GM12878 (cell line): ENCODE measurements around the gene MYO9B. TPM values are rescaled to one million over a fixed set of nuclear protein-coding genes. Genes with fewer than 3 reads are reported as not detected.

ENCODE experiments used
- ATAC-seq: fragments of 200-7000 bp; cut with Tn5 transposase; 3 replicates; pipeline ENCODE4 v1.9.1; 2020; ENCODE audit warnings: mild to moderate bottlenecking, moderate library complexity
- BruUV-seq: library from RNA; stranded (reverse); fragments of 400-500 nt; replicated peaks from 2 replicates; lab custom pipeline; 2021; lab: Mats Ljungman, UMichigan
- CTCF ChIA-PET: fragments of 300-600 bp; sonication (Branson Sonifier 250); formaldehyde crosslinking; extraction: SDS; loops from one replicate; lab custom pipeline; 2021; ENCODE audit warnings: inconsistent platforms; lab: Yijun Ruan, JAX
- POLR2A ChIA-PET: fragments of 350-600 bp; formaldehyde crosslinking; extraction: SDS; loops from one replicate; lab custom pipeline; 2021; ENCODE audit warnings: inconsistent platforms; lab: Charles Lee
- RAD21 ChIA-PET: fragments of 300-600 bp; sonication (Branson Sonifier 250); formaldehyde crosslinking; loops from one replicate; lab custom pipeline; 2023; ENCODE audit warnings: antibody characterized with exemption; ENCODE audit not compliant: unreplicated experiment; lab: Charles Lee
- SMC1A ChIA-PET: fragments of 300-600 bp; sonication (Branson Sonifier 250); formaldehyde crosslinking; loops from one replicate; lab custom pipeline; 2023; ENCODE audit not compliant: unreplicated experiment, uncharacterized antibody; lab: Charles Lee
- DNase-seq: peaks from one replicate; pipeline ENCODE4 v3.0.0-alpha.2; 2011; ENCODE audit warnings: low read depth, low spot score
- FAIRE-seq: peaks from 3 replicates; lab custom pipeline; 2011; peaks lifted over from hg19 to GRCh38; lab: Jason Lieb, UNC
- H2AFZ ChIP-seq: 2 replicates; pipeline ENCODE4 v1.6.0; 2011; ENCODE audit warnings: low read depth, low read length, control low read depth; ENCODE audit not compliant: control insufficient read depth
- H3K27ac ChIP-seq: 2 replicates; pipeline ENCODE4 v1.5.1; 2011; ENCODE audit warnings: control low read depth; ENCODE audit not compliant: control insufficient read depth, insufficient read depth
- H3K27me3 ChIP-seq, 2 experiments: replicated peaks in 1 of 2; 2 replicates each; pipeline versions ENCODE4 v1.6.0 to v1.6.1; 2011; ENCODE audit warnings: low read length in 1 of 2; ENCODE audit not compliant: control insufficient read depth in 2 of 2, insufficient read depth in 2 of 2
- H3K36me3 ChIP-seq, 2 experiments: 2 replicates each; pipeline ENCODE4 v1.5.1; 2011; ENCODE audit warnings: low read length in 1 of 2; ENCODE audit not compliant: control insufficient read depth in 2 of 2, insufficient read depth in 2 of 2
- H3K4me1 ChIP-seq: 2 replicates; pipeline ENCODE4 v1.6.1; 2011; ENCODE audit warnings: mild to moderate bottlenecking, low read length, moderate library complexity, mixed read lengths; ENCODE audit not compliant: control insufficient read depth, insufficient read depth
- H3K4me2 ChIP-seq: 2 replicates; pipeline ENCODE4 v1.6.0; 2011; ENCODE audit warnings: control low read depth; ENCODE audit not compliant: control insufficient read depth, insufficient read depth
- H3K4me3 ChIP-seq: fragments of 200-600 bp; sonication (generic); 2 replicates; pipeline ENCODE4 v1.5.1; 2016
- H3K79me2 ChIP-seq: 2 replicates; pipeline ENCODE4 v1.6.0; 2011; ENCODE audit warnings: low read length; ENCODE audit not compliant: control insufficient read depth, insufficient read depth
- H3K9ac ChIP-seq: 2 replicates; pipeline ENCODE4 v1.8.0; 2011; ENCODE audit warnings: low read length, control low read depth, mixed read lengths; ENCODE audit not compliant: control insufficient read depth, insufficient read depth
- H3K9me3 ChIP-seq: replicated peaks from 3 replicates; pipeline ENCODE4 v1.5.1; 2011; ENCODE audit warnings: mild to moderate bottlenecking, low read length; ENCODE audit not compliant: control insufficient read depth, insufficient read depth
- H4K20me1 ChIP-seq: 2 replicates; pipeline ENCODE4 v1.6.0; 2011; ENCODE audit not compliant: control insufficient read depth, insufficient read depth
- BCL11A ChIP-seq: IDR thresholded peaks from 2 replicates; pipeline ENCODE4 v1.6.1; 2011; ENCODE audit warnings: low read depth, low read length
- BCLAF1 ChIP-seq: fragments of 450-650 bp; IDR thresholded peaks from 2 replicates; pipeline ENCODE4 v1.6.1; 2017; ENCODE audit warnings: antibody characterized with exemption, mild to moderate bottlenecking, moderate library complexity
- BHLHE40 ChIP-seq, 2 experiments: fragments of 450-650 bp in 1 of 2; IDR thresholded peaks; 2 replicates each; pipeline ENCODE4 v1.6.1; 2011 to 2017; ENCODE audit warnings: low read depth in 2 of 2, borderline replicate concordance in 1 of 2, improper control_type of control experiment in 1 of 2, low read length in 1 of 2, mild to moderate bottlenecking in 1 of 2
- E2F4 ChIP-seq: IDR thresholded peaks from 2 replicates; pipeline ENCODE4 v1.6.1; 2012; ENCODE audit warnings: low read depth, low read length, improper control_type of control experiment
- ESRRA ChIP-seq: IDR thresholded peaks from 2 replicates; pipeline ENCODE4 v1.6.1; 2012; ENCODE audit warnings: mild to moderate bottlenecking, low read length, improper control_type of control experiment
- FOXM1 ChIP-seq: IDR thresholded peaks from 2 replicates; pipeline ENCODE4 v1.6.1; 2012; ENCODE audit warnings: low read depth, mild to moderate bottlenecking, inconsistent platforms, low read length, moderate library complexity
- IKZF1 ChIP-seq: fragments of 450-650 bp; conservative IDR thresholded peaks from 2 replicates; pipeline ENCODE4 v1.6.1; 2017; ENCODE audit warnings: antibody characterized with exemption, mild to moderate bottlenecking
- KDM1A ChIP-seq: fragments of 200-600 bp; sonication (generic); IDR thresholded peaks from 2 replicates; pipeline ENCODE4 v1.6.1; 2016; ENCODE audit warnings: borderline replicate concordance
- MYB ChIP-seq: fragments of 150-350 bp; IDR thresholded peaks from 2 replicates; pipeline ENCODE4 v1.6.1; 2014; ENCODE audit warnings: mild to moderate bottlenecking, low read depth, low read length, borderline replicate concordance
- NFIC ChIP-seq: IDR thresholded peaks from 2 replicates; pipeline ENCODE4 v1.6.1; 2012; ENCODE audit warnings: low read depth, mild to moderate bottlenecking, inconsistent platforms, low read length, moderate library complexity
- NR2C1 ChIP-seq: fragments of 450-650 bp; IDR thresholded peaks from 2 replicates; pipeline ENCODE4 v1.6.1; 2017; ENCODE audit warnings: antibody characterized with exemption, mild to moderate bottlenecking, moderate library complexity
- PAX5 ChIP-seq: IDR thresholded peaks from 2 replicates; pipeline ENCODE4 v1.6.1; 2011; ENCODE audit warnings: low read depth, low read length, borderline replicate concordance
- POLR2A ChIP-seq: IDR thresholded peaks from 2 replicates; pipeline ENCODE4 v1.6.1; 2011; ENCODE audit warnings: low read depth, mild to moderate bottlenecking, low read length
- SP1 ChIP-seq: IDR thresholded peaks from one replicate; pipeline ENCODE4 v1.6.1; 2011; ENCODE audit warnings: low read depth, low read length
- SREBF2 ChIP-seq: IDR thresholded peaks from 2 replicates; pipeline ENCODE4 v1.6.1; 2012; ENCODE audit warnings: mild to moderate bottlenecking, low read length
- TARDBP ChIP-seq: IDR thresholded peaks from 2 replicates; pipeline ENCODE4 v1.6.1; 2016; ENCODE audit warnings: borderline replicate concordance
- WGBS: methylation state at CpG from one replicate; pipeline ENCODE4 v1.1.6; 2016; ENCODE audit warnings: low lambda C conversion rate; ENCODE audit not compliant: insufficient replicate concordance, insufficient coverage; ENCODE audit errors: missing lambda C conversion rate; 5-methylcytosine and 5-hydroxymethylcytosine counted together
- in situ Hi-C: fragments of 300-500 bp; cut with MboI; formaldehyde crosslinking; loops from 9 replicates; pipeline ENCODE4 v1.14.3; 2018; ENCODE audit warnings: mixed read lengths
- intact Hi-C: fragments of 100-400 bp; cut with micrococcal nuclease; formaldehyde crosslinking; loops from one replicate; pipeline ENCODE4 v1.14.2; 2022; ENCODE audit not compliant: unreplicated experiment
- polyA plus RNA-seq, 11 experiments: library from polyadenylated mRNA; depleted of rRNA in 4 of 11; unstranded in 6 of 11; stranded (reverse) in 5 of 11; fragments of >200 nt; fragmentation: Nextera tagmentation in 4 of 11; fragmentation: Illumina TruSeq in 1 of 11; extraction: Ambion mirVana in 4 of 11; extraction: Trizol in 1 of 11; gene quantifications; 1 replicate in 1 of 11; 2 replicates in 10 of 11; pipeline versions ENCODE4 v1.2.1 to v1.2.3, GENCODE V29; 2011 to 2016; ENCODE audit warnings: inconsistent platforms in 2 of 11, missing spikeins in 2 of 11, low read depth in 1 of 11
- total RNA-seq, 4 experiments: library from RNA; depleted of rRNA in 3 of 4; stranded (reverse); fragments of >200 nt in 3 of 4; fragmentation: Illumina TruSeq in 1 of 4; extraction: Trizol in 1 of 4; gene quantifications; 2 replicates each; pipeline versions ENCODE4 v1.2.1 to v1.2.3, GENCODE V29; 2013 to 2021

MYO9B gene
- total and polyA plus RNA-seq, 10 of the 15 experiments (the other 5 are each of a cell fraction or from before 2014, with no cell fraction given) = 5.4 to 165 (median 45.8) TPM

- Histone ChIP-seq H4K20me1 (no peaks in the 10 kb centered on the region), H3K4me2 (no peak overlapping the region; the same call in 1 of the 2 replicates), H3K9me3 (no peaks in the 10 kb centered on the region), H3K27ac (no peak overlapping the region), H3K36me3 (peaks cover 0 to 2% of the 10 kb centered on the region in 2 experiments; a peak in 1 of 4 replicates), H2AFZ (no peak overlapping the region), H3K4me3 (peak overlapping the region; percentile 70; the same call in 1 of the 2 replicates), H3K79me2 (peaks cover 7% of the 10 kb centered on the region), H3K9ac (no peak overlapping the region), H3K27me3 (no peaks in the 10 kb centered on the region), H3K4me1 (peaks cover 14% of the 10 kb centered on the region)
- TSS peak; percentile 54 for BruUV-seq
- SMC1A ChIA-PET = interaction anchor here (0.9 to 2.0 kb wide), 4 partner anchors 9 to 162 kb away, joined by 3 to 6 read pairs (median 4); partner anchors contain the start of gene USE1
- no peak for TF ChIP-seq KDM1A
- no peak for TF ChIP-seq ESRRA
- TF ChIP-seq TARDBP = no peak
- no peak for TF ChIP-seq MYB
- TF ChIP-seq BCLAF1 = no peak
- TF ChIP-seq IKZF1 = no peak
- TF ChIP-seq E2F4 = no peak
- TF ChIP-seq SREBF2 = no peak
- TF ChIP-seq PAX5 = no peak
- TF ChIP-seq NR2C1 = no peak
- TF ChIP-seq FOXM1 = no peak
- no peak for TF ChIP-seq POLR2A
- no peak for TF ChIP-seq NFIC
- no peak for TF ChIP-seq BHLHE40 (IDR thresholded peaks at IDR 0.05; ENCODE audit: borderline replicate concordance in 1 of 2, low read depth in 2 of 2, low read length in 1 of 2)
- TF ChIP-seq BCL11A = no peak
- TF ChIP-seq SP1 = no peak
- POLR2A ChIA-PET = interaction anchor here (0.6 to 1.3 kb wide), 5 partner anchors 9 to 28 kb away, joined by 3 to 4 read pairs (median 3); partner anchors contain the start of genes BABAM1 and USE1
- intact Hi-C loops = no loop called here
- FAIRE-seq (no peak), DNase-seq (no peak), ATAC-seq (no peak)
- RAD21 ChIA-PET = interaction anchor here (0.8 to 1.4 kb wide), 4 partner anchors 17 to 170 kb away, joined by 3 to 5 read pairs (median 4); partner anchors contain the start of gene OCEL1
- CTCF ChIA-PET = interaction anchor here (0.7 to 2.9 kb wide), 8 partner anchors 8 to 176 kb away, joined by 3 to 16 read pairs (median 4); partner anchors contain the start of gene BABAM1
- in situ Hi-C loops = no loop called here
- WGBS = 66% methylated on average over 7 of the region's 8 CpGs
These were observed 167.7 kb downstream of the MYO9B start for GRCh38 chr19:17243211-17243829.
